Daoy (cell line): ENCODE data around the gene MAP3K5. TPM values are rescaled to one million over a fixed set of nuclear protein-coding genes. Genes with fewer than 3 reads are reported as not detected.
"Not testable (repeated sequence)": the region's sequence is repeated elsewhere in the genome, so short reads cannot be mapped to it uniquely, and the experiment has no call there.

ENCODE experiments used
- DNase-seq: peaks from one replicate; pipeline ENCODE4 v3.0.0-alpha.2; 2015; ENCODE audit warnings: low read depth
- total RNA-seq: library from RNA; depleted of rRNA; stranded (reverse); fragments of >200 nt; shearing (Covaris generic); gene quantifications from 2 replicates; pipeline ENCODE4 v1.2.3, GENCODE V29; 2014

Gene MAP3K5
- total RNA-seq, 1 experiment from 2014 or later: 3.4 TPM

- no peak for DNase-seq
Observed at GRCh38 chr6:136725124-136725523, 67.2 kb downstream of the MAP3K5 start.

GRCh38 chr6:136723780-136724179, 68.5 kb downstream of the MAP3K5 start:
- peak; percentile 15 for DNase-seq

GRCh38 chr6:136721467-136721866, 70.8 kb downstream of the MAP3K5 start:
- DNase-seq: no peak

- DNase-seq: no peak
Observed at GRCh38 chr6:136720045-136720770, 72.1 kb downstream of the MAP3K5 start.

- DNase-seq: no peak
Observed at GRCh38 chr6:136719280-136720044, 72.8 kb downstream of the MAP3K5 start.

GRCh38 chr6:136718476-136718875, 73.8 kb downstream of the MAP3K5 start:
- no peak for DNase-seq

GRCh38 chr6:136717716-136717990, 74.6 kb downstream of the MAP3K5 start:
- no peak for DNase-seq

GRCh38 chr6:136716917-136717715, 75.2 kb downstream of the MAP3K5 start:
- no peak for DNase-seq

- not testable (repeated sequence) for DNase-seq
Observed at GRCh38 chr6:136712642-136713041, 79.6 kb downstream of the MAP3K5 start.

GRCh38 chr6:136711644-136712043, 80.6 kb downstream of the MAP3K5 start:
- no peak for DNase-seq

- DNase-seq: no peak
Observed at GRCh38 chr6:136710877-136711552, 81.3 kb downstream of the MAP3K5 start.

- DNase-seq: no peak
Observed at GRCh38 chr6:136709429-136709828, 82.8 kb downstream of the MAP3K5 start.

- DNase-seq: no peak
Observed at GRCh38 chr6:136706430-136706829, 85.8 kb downstream of the MAP3K5 start.

- DNase-seq: no peak
Observed at GRCh38 chr6:136703331-136703865, 88.9 kb downstream of the MAP3K5 start.

- DNase-seq: no peak
Observed at GRCh38 chr6:136701045-136701444, 91.2 kb downstream of the MAP3K5 start.

GRCh38 chr6:136699358-136699757, 92.9 kb downstream of the MAP3K5 start:
- no peak for DNase-seq

- DNase-seq: no peak
Observed at GRCh38 chr6:136696783-136697364, 95.4 kb downstream of the MAP3K5 start.

GRCh38 chr6:136696238-136696637, 96.0 kb downstream of the MAP3K5 start:
- no peak for DNase-seq

GRCh38 chr6:136695412-136695811, 96.9 kb downstream of the MAP3K5 start:
- no peak for DNase-seq

- no peak for DNase-seq
Observed at GRCh38 chr6:136693090-136693489, 99.2 kb downstream of the MAP3K5 start.

- not testable (repeated sequence) for DNase-seq
Observed at GRCh38 chr6:136687894-136688293, 104.4 kb downstream of the MAP3K5 start.
